Glutamatergic neuron (in vitro differentiated cells): ENCODE measurements around the gene TEX22. TPM values are rescaled to one million over a fixed set of nuclear protein-coding genes. Genes with fewer than 3 reads are reported as not detected.

ENCODE experiments used
- DNase-seq: peaks from one replicate; pipeline ENCODE4 v3.0.0; 2022
- H3K27ac Mint-ChIP-seq: one replicate; pipeline ENCODE4 v1.8.0; 2020; ENCODE audit warnings: mild to moderate bottlenecking, mixed read lengths, inconsistent platforms; ENCODE audit not compliant: unreplicated experiment
- H3K27me3 Mint-ChIP-seq: one replicate; pipeline ENCODE4 v1.8.0; 2020; ENCODE audit warnings: mild to moderate bottlenecking, moderate library complexity, mixed read lengths, inconsistent platforms; ENCODE audit not compliant: unreplicated experiment
- H3K36me3 Mint-ChIP-seq: one replicate; pipeline ENCODE4 v1.8.0; 2020; ENCODE audit warnings: mild to moderate bottlenecking, mixed read lengths, inconsistent platforms; ENCODE audit not compliant: unreplicated experiment
- H3K4me1 Mint-ChIP-seq: one replicate; pipeline ENCODE4 v1.8.0; 2020; ENCODE audit warnings: mild to moderate bottlenecking, low read depth, mixed read lengths, inconsistent platforms; ENCODE audit not compliant: unreplicated experiment
- H3K4me3 Mint-ChIP-seq: one replicate; pipeline ENCODE4 v1.8.0; 2020; ENCODE audit warnings: mild to moderate bottlenecking, mixed read lengths, inconsistent platforms; ENCODE audit not compliant: unreplicated experiment
- H3K9me3 Mint-ChIP-seq: one replicate; pipeline ENCODE4 v1.8.0; 2020; ENCODE audit warnings: mild to moderate bottlenecking, moderate library complexity, mixed read lengths, inconsistent platforms; ENCODE audit not compliant: unreplicated experiment
- total RNA-seq: library from RNA; stranded (reverse); fragmentation: NEBNext Ultra II Directional; extraction: Animal tissue kit (Norgen Biotek cat#: 25700); gene quantifications from one replicate; pipeline ENCODE4 v1.2.1, GENCODE V29; 2021; ENCODE audit not compliant: unreplicated experiment
- TF ChIP-seq, protein P1 (sequence below): fragments of 200-600 bp; sonication (generic); IDR thresholded peaks from one replicate; pipeline ENCODE4 v1.5.0; 2021; ENCODE audit not compliant: partially characterized antibody, unreplicated experiment

Gene TEX22
- total RNA-seq, 1 donor from 2014 or later = 2.7 TPM

DNA sequence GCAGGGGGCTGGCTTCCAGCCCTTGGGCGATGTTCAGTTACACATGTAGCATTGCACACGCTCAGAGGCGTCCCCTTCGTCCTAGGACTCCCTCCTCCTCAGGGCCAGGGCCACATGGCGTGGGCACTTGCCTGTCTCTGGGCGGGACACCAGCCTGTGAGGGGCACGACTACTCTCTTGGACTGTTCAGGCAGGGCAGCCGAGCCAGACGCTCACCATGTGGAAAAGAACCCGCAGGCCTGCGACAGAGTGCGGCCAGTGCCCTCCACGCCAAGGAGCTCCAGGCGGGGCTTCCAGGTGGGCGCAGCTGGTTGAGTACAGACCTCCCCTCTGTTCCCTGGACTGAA lies 42.2 kb downstream of the TEX22 start:
- no peak for DNase-seq
- H3K4me3 Mint-ChIP-seq = no peak overlapping the region
- H3K27me3 Mint-ChIP-seq = peaks cover 12% of the 10 kb centered on the region
- peaks cover 4% of the 10 kb centered on the region for H3K4me1 Mint-ChIP-seq
- TF ChIP-seq, protein P1, sequence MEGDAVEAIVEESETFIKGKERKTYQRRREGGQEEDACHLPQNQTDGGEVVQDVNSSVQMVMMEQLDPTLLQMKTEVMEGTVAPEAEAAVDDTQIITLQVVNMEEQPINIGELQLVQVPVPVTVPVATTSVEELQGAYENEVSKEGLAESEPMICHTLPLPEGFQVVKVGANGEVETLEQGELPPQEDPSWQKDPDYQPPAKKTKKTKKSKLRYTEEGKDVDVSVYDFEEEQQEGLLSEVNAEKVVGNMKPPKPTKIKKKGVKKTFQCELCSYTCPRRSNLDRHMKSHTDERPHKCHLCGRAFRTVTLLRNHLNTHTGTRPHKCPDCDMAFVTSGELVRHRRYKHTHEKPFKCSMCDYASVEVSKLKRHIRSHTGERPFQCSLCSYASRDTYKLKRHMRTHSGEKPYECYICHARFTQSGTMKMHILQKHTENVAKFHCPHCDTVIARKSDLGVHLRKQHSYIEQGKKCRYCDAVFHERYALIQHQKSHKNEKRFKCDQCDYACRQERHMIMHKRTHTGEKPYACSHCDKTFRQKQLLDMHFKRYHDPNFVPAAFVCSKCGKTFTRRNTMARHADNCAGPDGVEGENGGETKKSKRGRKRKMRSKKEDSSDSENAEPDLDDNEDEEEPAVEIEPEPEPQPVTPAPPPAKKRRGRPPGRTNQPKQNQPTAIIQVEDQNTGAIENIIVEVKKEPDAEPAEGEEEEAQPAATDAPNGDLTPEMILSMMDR = no peak
- no peak overlapping the region for H3K27ac Mint-ChIP-seq
- H3K9me3 Mint-ChIP-seq = peaks cover 10% of the 10 kb centered on the region
- peaks cover 7% of the 10 kb centered on the region for H3K36me3 Mint-ChIP-seq

GRCh38 chr14:105440992-105441391 lies 42.7 kb downstream of the TEX22 start:
- H3K4me3 Mint-ChIP-seq = no peak overlapping the region
- no peak for DNase-seq
- peaks cover 4% of the 10 kb centered on the region for H3K4me1 Mint-ChIP-seq
- H3K9me3 Mint-ChIP-seq = peaks cover 7% of the 10 kb centered on the region
- peaks cover 5% of the 10 kb centered on the region for H3K36me3 Mint-ChIP-seq
- H3K27ac Mint-ChIP-seq = no peak overlapping the region
- peaks cover 12% of the 10 kb centered on the region for H3K27me3 Mint-ChIP-seq
- TF ChIP-seq, protein P1 = no peak

- Mint-ChIP-seq H3K4me3 (no peak overlapping the region), H3K27me3 (peaks cover 15% of the 10 kb centered on the region), H3K36me3 (no peaks in the 10 kb centered on the region), H3K4me1 (peaks cover 7% of the 10 kb centered on the region), H3K27ac (no peak overlapping the region), H3K9me3 (peaks cover 8% of the 10 kb centered on the region)
- TF ChIP-seq, protein P1 = no peak
- DNase-seq = no peak
These were observed 43.8 kb downstream of the TEX22 start for GRCh38 chr14:105442125-105442524.

- Mint-ChIP-seq H3K27ac (no peak overlapping the region), H3K9me3 (peaks cover 8% of the 10 kb centered on the region), H3K36me3 (no peaks in the 10 kb centered on the region), H3K27me3 (peaks cover 15% of the 10 kb centered on the region), H3K4me3 (no peak overlapping the region), H3K4me1 (peaks cover 7% of the 10 kb centered on the region)
- TF ChIP-seq, protein P1 = no peak
- no peak for DNase-seq
These were observed 44.5 kb downstream of the TEX22 start for GRCh38 chr14:105442834-105443233.

- H3K27ac Mint-ChIP-seq = no peak overlapping the region
- no peak for DNase-seq
- no peaks in the 10 kb centered on the region for H3K36me3 Mint-ChIP-seq
- H3K27me3 Mint-ChIP-seq = peaks cover 13% of the 10 kb centered on the region
- peaks cover 8% of the 10 kb centered on the region for H3K9me3 Mint-ChIP-seq
- no peak overlapping the region for H3K4me3 Mint-ChIP-seq
- H3K4me1 Mint-ChIP-seq = peaks cover 3% of the 10 kb centered on the region
- TF ChIP-seq, protein P1 = no peak
These were observed 46.5 kb downstream of the TEX22 start for GRCh38 chr14:105444859-105445258.
